Panc1 (cell line): Measurements from ENCODE around the gene LATS2. TPM values are rescaled to one million over a fixed set of nuclear protein-coding genes. Genes with fewer than 3 reads are reported as not detected.
"Not testable (repeated sequence)": the region's sequence is repeated elsewhere in the genome, so short reads cannot be mapped to it uniquely, and the experiment has no call there.

Source experiments
- ATAC-seq: fragments of 200-7000 bp; cut with Tn5 transposase; 2 replicates; pipeline ENCODE4 v1.9.1; 2020; ENCODE audit warnings: mild to moderate bottlenecking, moderate library complexity
- BruUV-seq: library from RNA; stranded (reverse); fragments of 400-500 nt; replicated peaks from 2 replicates; lab custom pipeline; 2021; lab: Mats Ljungman, UMichigan
- CTCF ChIA-PET: fragments of 300-600 bp; sonication (Branson Sonifier 250); formaldehyde crosslinking; loops from one replicate; lab custom pipeline; 2022; ENCODE audit warnings: antibody characterized with exemption; lab: Charles Lee
- POLR2A ChIA-PET: fragments of 300-600 bp; sonication (Branson Sonifier 250); formaldehyde crosslinking; loops from one replicate; lab custom pipeline; 2022; ENCODE audit warnings: antibody characterized with exemption; lab: Charles Lee
- DNase-seq: peaks from one replicate; pipeline ENCODE4 v3.0.0-alpha.2; 2010; ENCODE audit warnings: low read depth, low spot score
- H3K27ac ChIP-seq: 2 replicates; pipeline ENCODE4 v1.5.1; 2011; ENCODE audit warnings: mild to moderate bottlenecking, low read length, inconsistent platforms
- H3K27me3 ChIP-seq: fragments of 200-500 bp; sonication (Bioruptor generic); 2 replicates; pipeline ENCODE4 v1.6.0; 2014; ENCODE audit warnings: low read length, inconsistent platforms; ENCODE audit not compliant: control insufficient read depth, insufficient read depth
- H3K36me3 ChIP-seq: fragments of 200-500 bp; sonication (Bioruptor generic); 2 replicates; pipeline ENCODE4 v1.5.1; 2014; ENCODE audit warnings: inconsistent platforms, mild to moderate bottlenecking, low read length, moderate library complexity; ENCODE audit not compliant: control insufficient read depth, insufficient read depth
- H3K4me1 ChIP-seq: 2 replicates; pipeline ENCODE4 v1.5.1; 2011; ENCODE audit warnings: inconsistent platforms, mild to moderate bottlenecking, low read length, moderate library complexity; ENCODE audit not compliant: control insufficient read depth, insufficient read depth
- H3K4me3 ChIP-seq, 2 experiments: 2 replicates each; pipeline ENCODE4 v1.5.1; 2011 to 2012; ENCODE audit warnings: low read depth in 2 of 2, low read length in 2 of 2, mild to moderate bottlenecking in 2 of 2, inconsistent platforms in 1 of 2, moderate library complexity in 1 of 2
- H3K9me3 ChIP-seq: fragments of 200-500 bp; sonication (Bioruptor generic); 2 replicates; pipeline ENCODE4 v1.5.1; 2014; ENCODE audit warnings: low read depth, mild to moderate bottlenecking, inconsistent platforms, low read length, moderate library complexity; ENCODE audit not compliant: control insufficient read depth, insufficient read depth
- POLR2AphosphoS5 ChIP-seq: IDR thresholded peaks from 2 replicates; pipeline ENCODE4 v1.6.1; 2012; ENCODE audit warnings: mild to moderate bottlenecking, low read depth, low read length, moderate library complexity
- SIN3A ChIP-seq: IDR thresholded peaks from 2 replicates; pipeline ENCODE4 v1.6.1; 2012; ENCODE audit warnings: low read depth, mild to moderate bottlenecking, low read length, moderate library complexity, borderline replicate concordance; ENCODE audit not compliant: insufficient read depth
- TCF7L2 ChIP-seq: IDR thresholded peaks from 2 replicates; pipeline ENCODE4 v1.6.1; 2011; ENCODE audit warnings: mild to moderate bottlenecking, low read depth, low read length, inconsistent platforms
- in situ Hi-C: cut with HindIII; loops from 2 replicates; pipeline ENCODE4 v1.10.0; 2016; ENCODE audit warnings: low sequenced_read_pairs, low pct_unique_long_range_greater_than_20kb
- intact Hi-C: fragments of 100-400 bp; cut with micrococcal nuclease; formaldehyde crosslinking; loops from one replicate; pipeline ENCODE4 v1.10.0; 2022; ENCODE audit not compliant: unreplicated experiment
- total RNA-seq: library from RNA; stranded (reverse); gene quantifications from one replicate; pipeline ENCODE4 v1.2.1, GENCODE V29; 2021; ENCODE audit not compliant: unreplicated experiment
- TF ChIP-seq, protein P1 (sequence below), 2 experiments: IDR thresholded peaks; 2 replicates each; pipeline ENCODE4 v1.6.1; 2011 to 2012; ENCODE audit warnings: low read depth in 2 of 2, control low read depth in 1 of 2, low read length in 1 of 2, mild to moderate bottlenecking in 1 of 2, moderate library complexity in 1 of 2; ENCODE audit not compliant: insufficient read depth in 1 of 2
- TF ChIP-seq, protein P2 (sequence below): fragments of 450-650 bp; IDR thresholded peaks from 2 replicates; pipeline ENCODE4 v1.5.1; 2017; ENCODE audit warnings: mild to moderate bottlenecking

LATS2 gene
- total RNA-seq, 1 experiment from 2014 or later, result 24.5 TPM

DNA sequence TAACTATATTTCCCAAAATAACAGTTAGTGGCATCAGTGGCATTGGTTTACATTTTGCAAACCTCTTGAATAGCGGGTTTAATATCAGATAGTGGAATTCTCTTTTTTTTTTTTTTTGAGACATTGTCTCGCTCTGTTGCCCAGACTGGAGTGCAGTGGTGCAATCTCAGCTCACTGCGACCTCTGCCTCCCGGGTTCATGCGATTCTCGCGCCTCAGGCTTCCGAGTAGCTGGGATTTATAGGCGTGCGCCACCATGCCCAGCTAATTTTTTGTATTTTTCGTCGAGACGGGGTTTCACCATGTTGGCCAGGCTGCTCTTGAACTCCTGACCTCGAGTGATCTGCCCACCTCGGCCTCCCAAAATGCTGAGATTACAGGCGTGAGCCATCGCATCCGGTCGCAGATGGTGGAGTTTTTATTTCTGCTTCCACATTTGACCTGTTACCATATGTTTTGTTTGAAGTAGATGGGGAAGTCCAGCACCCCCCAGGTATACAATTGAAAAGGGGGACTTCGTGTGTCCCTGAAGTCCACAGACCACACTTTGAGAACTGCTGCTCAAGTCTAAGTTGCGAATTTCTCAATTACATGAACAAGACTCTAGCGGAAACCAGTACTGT lies 118.3 kb downstream of the LATS2 start:
- Histone ChIP-seq H3K27me3 (no peaks in the 10 kb centered on the region), H3K4me1 (no peaks in the 10 kb centered on the region), H3K36me3 (no peaks in the 10 kb centered on the region), H3K9me3 (no peaks in the 10 kb centered on the region), H3K4me3 (0 out of 4 replicates have a peak overlapping the region, but pooled peaks of 1 of the 2 experiments have one; percentile 7), H3K27ac (no peak overlapping the region)
- intact Hi-C loops, result no loop called here
- POLR2A ChIA-PET, result no interaction called here
- in situ Hi-C loops, result no loop called here
- no TSS peak for BruUV-seq
- TF ChIP-seq, protein P1, sequence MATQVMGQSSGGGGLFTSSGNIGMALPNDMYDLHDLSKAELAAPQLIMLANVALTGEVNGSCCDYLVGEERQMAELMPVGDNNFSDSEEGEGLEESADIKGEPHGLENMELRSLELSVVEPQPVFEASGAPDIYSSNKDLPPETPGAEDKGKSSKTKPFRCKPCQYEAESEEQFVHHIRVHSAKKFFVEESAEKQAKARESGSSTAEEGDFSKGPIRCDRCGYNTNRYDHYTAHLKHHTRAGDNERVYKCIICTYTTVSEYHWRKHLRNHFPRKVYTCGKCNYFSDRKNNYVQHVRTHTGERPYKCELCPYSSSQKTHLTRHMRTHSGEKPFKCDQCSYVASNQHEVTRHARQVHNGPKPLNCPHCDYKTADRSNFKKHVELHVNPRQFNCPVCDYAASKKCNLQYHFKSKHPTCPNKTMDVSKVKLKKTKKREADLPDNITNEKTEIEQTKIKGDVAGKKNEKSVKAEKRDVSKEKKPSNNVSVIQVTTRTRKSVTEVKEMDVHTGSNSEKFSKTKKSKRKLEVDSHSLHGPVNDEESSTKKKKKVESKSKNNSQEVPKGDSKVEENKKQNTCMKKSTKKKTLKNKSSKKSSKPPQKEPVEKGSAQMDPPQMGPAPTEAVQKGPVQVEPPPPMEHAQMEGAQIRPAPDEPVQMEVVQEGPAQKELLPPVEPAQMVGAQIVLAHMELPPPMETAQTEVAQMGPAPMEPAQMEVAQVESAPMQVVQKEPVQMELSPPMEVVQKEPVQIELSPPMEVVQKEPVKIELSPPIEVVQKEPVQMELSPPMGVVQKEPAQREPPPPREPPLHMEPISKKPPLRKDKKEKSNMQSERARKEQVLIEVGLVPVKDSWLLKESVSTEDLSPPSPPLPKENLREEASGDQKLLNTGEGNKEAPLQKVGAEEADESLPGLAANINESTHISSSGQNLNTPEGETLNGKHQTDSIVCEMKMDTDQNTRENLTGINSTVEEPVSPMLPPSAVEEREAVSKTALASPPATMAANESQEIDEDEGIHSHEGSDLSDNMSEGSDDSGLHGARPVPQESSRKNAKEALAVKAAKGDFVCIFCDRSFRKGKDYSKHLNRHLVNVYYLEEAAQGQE (IDR thresholded peaks at IDR 0.05; ENCODE audit: insufficient read depth in 1 of 2, low read depth in 2 of 2, low read length in 1 of 2), result no peak
- TF ChIP-seq TCF7L2 (no peak), SIN3A (no peak), POLR2AphosphoS5 (no peak)
- TF ChIP-seq, protein P2, sequence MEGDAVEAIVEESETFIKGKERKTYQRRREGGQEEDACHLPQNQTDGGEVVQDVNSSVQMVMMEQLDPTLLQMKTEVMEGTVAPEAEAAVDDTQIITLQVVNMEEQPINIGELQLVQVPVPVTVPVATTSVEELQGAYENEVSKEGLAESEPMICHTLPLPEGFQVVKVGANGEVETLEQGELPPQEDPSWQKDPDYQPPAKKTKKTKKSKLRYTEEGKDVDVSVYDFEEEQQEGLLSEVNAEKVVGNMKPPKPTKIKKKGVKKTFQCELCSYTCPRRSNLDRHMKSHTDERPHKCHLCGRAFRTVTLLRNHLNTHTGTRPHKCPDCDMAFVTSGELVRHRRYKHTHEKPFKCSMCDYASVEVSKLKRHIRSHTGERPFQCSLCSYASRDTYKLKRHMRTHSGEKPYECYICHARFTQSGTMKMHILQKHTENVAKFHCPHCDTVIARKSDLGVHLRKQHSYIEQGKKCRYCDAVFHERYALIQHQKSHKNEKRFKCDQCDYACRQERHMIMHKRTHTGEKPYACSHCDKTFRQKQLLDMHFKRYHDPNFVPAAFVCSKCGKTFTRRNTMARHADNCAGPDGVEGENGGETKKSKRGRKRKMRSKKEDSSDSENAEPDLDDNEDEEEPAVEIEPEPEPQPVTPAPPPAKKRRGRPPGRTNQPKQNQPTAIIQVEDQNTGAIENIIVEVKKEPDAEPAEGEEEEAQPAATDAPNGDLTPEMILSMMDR, result no peak
- ATAC-seq (peak; percentile 18; the same call in 1 of the 2 replicates), DNase-seq (no peak)
- CTCF ChIA-PET, result interaction anchor here (1.3 kb wide), 1 partner anchor 190 kb away, joined by 3 read pairs; no protein-coding TSS in a partner anchor

DNA sequence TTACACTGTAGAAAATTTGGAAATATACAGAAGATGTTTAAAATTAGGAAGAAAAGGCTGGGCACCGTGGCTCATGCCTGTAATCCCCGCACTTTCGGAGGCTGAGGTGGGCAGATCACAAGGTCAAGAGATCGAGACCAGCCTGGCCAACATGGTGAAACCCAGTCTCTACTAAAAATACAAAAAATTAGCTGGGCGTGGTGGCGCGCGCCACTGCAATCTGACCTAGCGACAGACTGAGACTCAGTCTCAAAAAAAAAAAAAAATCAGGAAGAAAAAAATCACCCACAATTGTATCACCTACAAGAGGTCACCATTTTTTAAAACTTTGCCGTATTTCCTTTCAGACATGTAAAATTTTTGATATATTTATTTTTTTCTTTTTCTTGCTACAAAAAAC lies 120.9 kb downstream of the LATS2 start:
- H3K36me3 ChIP-seq, in situ Hi-C loops, intact Hi-C loops, H3K4me1 ChIP-seq, H3K27ac ChIP-seq, CTCF ChIA-PET, POLR2A ChIA-PET, H3K9me3 ChIP-seq, ATAC-seq, DNase-seq, BruUV-seq, H3K4me3 ChIP-seq, H3K27me3 ChIP-seq: not testable (repeated sequence)

DNA sequence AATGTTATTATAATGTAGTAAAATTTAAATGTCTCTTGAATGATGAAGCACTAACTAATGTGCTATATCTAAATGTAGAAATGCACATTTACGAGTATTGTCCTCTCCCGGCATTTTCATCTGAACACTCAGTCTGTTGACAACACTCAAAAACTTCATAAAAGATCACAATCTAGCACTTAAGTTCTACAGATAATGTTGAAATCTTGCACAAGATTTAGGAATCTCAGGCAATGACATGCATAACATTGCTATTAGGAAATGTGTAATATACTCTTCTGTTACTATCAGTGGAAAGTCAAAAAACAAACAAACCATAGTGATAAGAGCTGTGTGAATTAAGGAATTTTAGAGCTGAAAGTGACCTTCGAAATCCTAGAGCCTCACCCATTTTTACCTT lies 121.3 kb downstream of the LATS2 start:
- TF ChIP-seq, protein P2, result no peak
- no peaks in the 10 kb centered on the region for H3K9me3 ChIP-seq
- no peaks in the 10 kb centered on the region for H3K36me3 ChIP-seq
- ATAC-seq, result no peak
- BruUV-seq, result no TSS peak
- H3K27ac ChIP-seq, result no peak overlapping the region
- H3K4me1 ChIP-seq, result no peaks in the 10 kb centered on the region
- CTCF ChIA-PET, result no interaction called here
- in situ Hi-C loops (no loop called here), intact Hi-C loops (no loop called here)
- no peak overlapping the region for H3K4me3 ChIP-seq
- DNase-seq, result no peak
- H3K27me3 ChIP-seq, result no peaks in the 10 kb centered on the region
- POLR2A ChIA-PET, result no interaction called here
